Measurements from ENCODE around the gene SLC11A1. TPM values are rescaled to one million over a fixed set of nuclear protein-coding genes. Genes with fewer than 3 reads are reported as not detected.
A peak's percentile ranks its signal among the peaks of the same experiment; 100 is the strongest.

The SLC11A1 gene
- total RNA-seq, 1 experiment from 2014 or later = 0.44 TPM

DNA sequence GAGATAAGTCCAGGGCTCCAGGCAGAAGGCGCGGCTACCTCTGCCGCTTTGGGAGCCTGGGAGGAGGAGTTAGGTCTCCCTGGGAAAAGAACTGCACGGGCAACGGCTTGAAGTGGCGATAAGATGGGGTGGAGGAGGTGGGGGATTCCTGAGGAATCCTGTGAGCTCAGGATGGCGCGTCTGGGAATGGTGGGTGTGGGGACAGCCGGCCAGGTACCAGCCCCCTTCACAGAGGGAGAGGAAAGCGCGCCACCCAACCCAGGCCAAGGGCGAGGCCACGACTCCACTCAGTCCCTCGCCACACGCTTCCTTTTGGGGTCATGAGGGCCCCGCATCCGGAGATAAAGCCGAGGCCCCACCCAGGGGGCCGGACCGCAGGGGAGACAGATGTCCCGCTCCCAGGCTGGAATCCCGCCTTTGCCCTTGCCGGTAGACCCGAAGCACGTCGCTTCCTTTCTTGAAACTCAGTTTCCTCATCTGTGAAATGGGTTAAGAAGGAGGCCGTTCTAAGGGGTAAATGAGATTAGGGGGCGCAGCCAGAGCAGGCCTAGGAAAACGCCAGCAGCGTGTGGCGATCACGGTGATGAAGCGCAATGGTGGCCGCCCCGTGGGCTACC, 15.9 kb downstream of the SLC11A1 start:
- Histone ChIP-seq H3K4me1 (replicated peaks; ENCODE audit: insufficient read depth) (peaks cover 22% of the 10 kb centered on the region), H3K4me3 (peak overlapping the region; percentile 89), H3K9me3 (ENCODE audit: insufficient read depth, low read depth) (no peaks in the 10 kb centered on the region), H3K79me2 (ENCODE audit: low read depth) (peaks cover 40% of the 10 kb centered on the region), H4K20me1 (ENCODE audit: insufficient read depth) (peaks cover 6% of the 10 kb centered on the region; the same call in 1 of the 2 replicates), H3F3A (ENCODE audit: insufficient read depth, low read depth) (peaks cover 20% of the 10 kb centered on the region; the same call in 1 of the 2 replicates), H3K27me3 (ENCODE audit: insufficient read depth, low read depth) (no peaks in the 10 kb centered on the region), H3K9me2 (ENCODE audit: insufficient read depth) (no peaks in the 10 kb centered on the region), H3K36me3 (ENCODE audit: low read depth) (no peaks in the 10 kb centered on the region), H3K4me2 (peak overlapping the region; percentile 94), H2AFZ (peak overlapping the region; percentile 59), H3K27ac (peak overlapping the region; percentile 79)
- TSS peak; percentile 22 for BruUV-seq (replicated peaks)
- POLR2A ChIA-PET (ENCODE audit: unreplicated experiment) = interaction anchor here (0.6 kb wide), 1 partner anchor 77 kb away, joined by 8 read pairs; no protein-coding TSS in a partner anchor
- intact Hi-C loops (cut with micrococcal nuclease; ENCODE audit: unreplicated experiment) = loop anchor here (2.0 to 5.0 kb wide), 6 partner anchors 41 to 611 kb away; partner anchors contain the start of genes CATIP, CXCR1 and TMBIM1
- CTCF ChIA-PET = interaction anchor here (0.6 kb wide), 1 partner anchor 69 kb away, joined by 5 read pairs; no protein-coding TSS in a partner anchor
- TF ChIP-seq CTCF (conservative IDR thresholded peaks at IDR 0.05) (no peak), EZH2 (IDR thresholded peaks at IDR 0.05; ENCODE audit: low read depth) (no peak)
- peak; percentile 70 to 80 for DNase-seq

DNA sequence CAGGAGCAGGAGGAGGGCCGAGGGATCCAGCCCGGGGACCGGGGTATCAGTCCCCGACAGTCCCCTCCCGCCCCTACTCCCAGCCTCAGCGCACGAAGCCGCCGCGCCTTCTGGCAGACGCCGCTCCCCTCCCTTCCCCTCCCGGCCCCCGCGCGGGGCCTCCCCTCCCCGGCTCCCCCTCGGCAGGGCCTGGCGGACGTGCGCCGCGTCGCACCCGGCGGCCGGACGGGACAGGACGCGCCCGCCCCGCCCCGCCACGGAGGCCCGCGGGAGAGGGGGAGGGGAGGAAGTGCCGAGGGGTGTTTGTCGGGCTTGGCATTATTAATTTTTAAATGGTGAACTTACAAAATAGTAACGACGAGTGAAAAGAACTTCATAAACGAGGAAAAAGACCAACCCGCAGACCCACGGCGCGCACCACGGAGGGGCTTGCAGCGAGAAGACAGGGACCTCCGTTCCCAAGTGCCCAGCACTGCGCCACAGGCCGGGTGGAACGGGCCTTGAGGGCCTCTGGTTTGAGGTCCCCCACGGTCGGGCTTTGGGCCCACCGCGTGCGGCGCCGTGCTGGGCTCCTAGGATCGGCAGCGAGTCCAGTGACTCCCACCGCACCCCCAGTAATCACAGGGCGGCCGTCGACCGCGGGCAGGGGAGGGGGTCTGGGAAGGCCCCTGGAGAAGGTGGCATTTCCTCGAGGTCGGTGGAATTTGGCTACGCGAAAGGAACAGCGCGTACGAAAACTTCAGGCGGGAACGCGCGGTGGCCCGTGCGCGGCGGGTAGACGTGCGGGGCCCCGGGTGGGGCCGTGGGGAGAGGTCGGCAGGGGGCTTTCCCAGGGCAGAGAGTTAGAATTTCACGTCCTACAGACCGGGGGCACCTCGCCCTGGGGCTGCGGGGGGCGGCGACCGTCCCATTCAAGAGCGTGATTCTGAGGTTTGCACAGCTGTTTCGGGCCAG, 16.6 kb downstream of the SLC11A1 start:
- H3K79me2 ChIP-seq (ENCODE audit: low read depth) = peaks cover 40% of the 10 kb centered on the region
- H3K27ac ChIP-seq = peak overlapping the region; percentile 79
- intact Hi-C loops (cut with micrococcal nuclease; ENCODE audit: unreplicated experiment) = loop anchor here (5.0 kb wide), 4 partner anchors 41 to 611 kb away; partner anchors contain the start of genes CATIP and CXCR1
- H2AFZ ChIP-seq = peak overlapping the region; percentile 77
- peak; percentile 48 to 63 for DNase-seq
- BruUV-seq (replicated peaks) = TSS peak; percentile 72
- TF ChIP-seq CTCF (conservative IDR thresholded peaks at IDR 0.05) (no peak), EZH2 (IDR thresholded peaks at IDR 0.05; ENCODE audit: low read depth) (no peak)
- peaks cover 6% of the 10 kb centered on the region; the same call in 1 of the 2 replicates for H4K20me1 ChIP-seq (ENCODE audit: insufficient read depth)
- ChIA-PET POLR2A (ENCODE audit: unreplicated experiment) (no interaction called here), CTCF (no interaction called here)
- no peaks in the 10 kb centered on the region for H3K9me2 ChIP-seq (ENCODE audit: insufficient read depth)
- peak overlapping the region; percentile 94 for H3K4me2 ChIP-seq
- H3K9me3 ChIP-seq (ENCODE audit: insufficient read depth, low read depth) = no peaks in the 10 kb centered on the region
- peaks cover 22% of the 10 kb centered on the region for H3K4me1 ChIP-seq (replicated peaks; ENCODE audit: insufficient read depth)
- H3F3A ChIP-seq (ENCODE audit: insufficient read depth, low read depth) = peaks cover 19% of the 10 kb centered on the region; the same call in 1 of the 2 replicates
- H3K4me3 ChIP-seq = peak overlapping the region; percentile 89
- H3K36me3 ChIP-seq (ENCODE audit: low read depth) = no peaks in the 10 kb centered on the region
- no peaks in the 10 kb centered on the region for H3K27me3 ChIP-seq (ENCODE audit: insufficient read depth, low read depth)
